GM19328 (cell line): Measurements from ENCODE around the gene PDE4C.

Experiments
- ATAC-seq: cut with Tn5 transposase; IDR thresholded peaks from one replicate; pipeline ENCODE4 v1.9.1; 2021; ENCODE audit warnings: mild to moderate bottlenecking, moderate library complexity; ENCODE audit not compliant: unreplicated experiment

PDE4C gene

GRCh38 chr19:18225702-18226468 lies at the start of gene PDE4C:
PDE4C (minus strand) TSS chr19:18226438; CDS start chr19:18226415, 23 bp downstream.
- ATAC-seq, result no peak

- no peak for ATAC-seq
Measured at GRCh38 chr19:18274781-18275356, 48.6 kb upstream of the PDE4C start.

GRCh38 chr19:18274219-18274780 lies 48.1 kb upstream of the PDE4C start, which contains the start of gene IQCN:
IQCN (minus strand) TSS chr19:18274452; CDS start chr19:18269478, 4,974 bp downstream.
- ATAC-seq, result no peak

DNA sequence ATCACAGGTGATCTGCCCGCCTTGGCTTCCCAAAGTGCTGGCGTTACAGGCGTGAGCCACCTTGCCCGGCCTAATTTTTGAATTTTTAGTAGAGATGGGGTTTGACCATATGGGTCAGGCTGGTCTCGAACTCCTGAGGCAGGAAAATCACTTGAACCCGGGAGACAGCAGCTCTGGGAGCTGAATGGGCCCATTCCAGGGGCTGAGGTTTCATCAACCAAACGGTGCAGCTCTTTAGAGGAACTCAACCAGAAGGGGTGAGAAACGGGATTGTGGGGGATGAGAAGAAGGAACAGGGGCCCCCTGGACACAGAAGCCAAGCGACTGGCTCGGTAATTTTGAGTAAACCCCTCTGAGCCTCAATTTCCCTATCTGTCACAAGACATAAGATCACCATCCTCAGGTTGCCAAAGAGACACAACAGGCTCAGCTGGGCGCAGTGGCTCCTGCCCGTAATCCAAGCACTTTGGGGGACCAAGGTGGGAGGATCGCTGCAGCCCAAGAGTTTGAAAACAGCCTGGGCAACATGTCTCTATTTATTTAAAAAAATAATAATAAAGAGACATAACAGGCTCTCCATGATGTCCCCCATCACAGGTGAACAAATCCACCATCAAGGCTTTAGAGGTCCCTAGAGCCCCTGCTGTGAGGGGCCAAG lies 47.5 kb upstream of the PDE4C start:
- no peak for ATAC-seq

DNA sequence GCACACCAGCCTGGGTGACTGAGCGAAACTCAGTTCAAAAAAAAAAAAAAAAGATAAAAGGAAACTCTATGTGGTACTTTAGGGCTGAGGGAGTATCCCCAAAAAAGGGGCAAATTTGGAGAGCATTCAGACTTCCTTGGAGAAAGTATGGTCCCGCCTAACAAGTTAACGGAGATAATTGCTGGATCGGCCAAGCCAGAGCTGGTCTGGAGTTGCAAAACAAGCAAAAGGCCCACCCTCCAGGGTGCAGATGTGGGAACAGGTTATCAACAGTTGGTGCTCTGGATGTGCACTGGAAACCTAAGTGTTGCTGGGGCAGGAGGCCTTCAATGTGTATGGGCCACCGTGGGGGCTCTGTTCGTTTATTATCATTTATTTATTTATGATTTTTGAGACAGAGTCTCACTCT lies 45.2 kb upstream of the PDE4C start:
- no peak for ATAC-seq

GRCh38 chr19:18270326-18270725 lies 44.1 kb upstream of the PDE4C start:
- no peak for ATAC-seq

GRCh38 chr19:18269070-18269723 lies 43.0 kb upstream of the PDE4C start:
- no peak for ATAC-seq

GRCh38 chr19:18266771-18267686 lies 40.8 kb upstream of the PDE4C start:
- no peak for ATAC-seq

GRCh38 chr19:18265582-18265981 lies 39.3 kb upstream of the PDE4C start:
- no peak for ATAC-seq

DNA sequence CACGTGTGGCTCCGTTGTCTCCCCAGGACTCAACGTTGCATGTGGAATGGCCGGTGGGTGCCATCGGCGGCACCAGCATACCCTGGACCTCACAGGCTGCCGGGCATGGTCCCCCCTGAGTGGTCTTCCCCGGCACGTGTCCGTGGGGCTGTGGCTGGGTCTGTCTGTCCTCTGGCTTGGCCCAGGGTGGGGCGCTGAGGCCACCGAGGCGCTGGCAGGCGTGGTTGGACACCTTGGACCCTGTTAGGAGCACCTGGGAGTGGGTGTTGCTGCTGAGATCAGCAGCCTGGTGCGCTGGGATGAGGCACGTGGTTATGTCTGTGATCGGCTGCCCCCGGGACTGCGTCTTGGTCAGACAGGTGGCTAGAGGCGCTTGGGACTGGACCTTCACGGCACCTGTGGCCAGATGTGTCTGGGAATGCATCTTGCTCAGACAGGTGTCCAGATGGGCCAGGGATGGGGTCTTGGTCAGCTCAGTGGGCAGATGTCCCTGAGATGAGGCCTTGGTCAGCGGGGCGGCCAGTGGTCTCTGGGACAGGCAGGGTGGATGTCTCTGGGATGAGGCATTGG lies 38.8 kb upstream of the PDE4C start:
- ATAC-seq, result no peak

GRCh38 chr19:18264137-18264854 lies 38.1 kb upstream of the PDE4C start:
- ATAC-seq, result no peak

DNA sequence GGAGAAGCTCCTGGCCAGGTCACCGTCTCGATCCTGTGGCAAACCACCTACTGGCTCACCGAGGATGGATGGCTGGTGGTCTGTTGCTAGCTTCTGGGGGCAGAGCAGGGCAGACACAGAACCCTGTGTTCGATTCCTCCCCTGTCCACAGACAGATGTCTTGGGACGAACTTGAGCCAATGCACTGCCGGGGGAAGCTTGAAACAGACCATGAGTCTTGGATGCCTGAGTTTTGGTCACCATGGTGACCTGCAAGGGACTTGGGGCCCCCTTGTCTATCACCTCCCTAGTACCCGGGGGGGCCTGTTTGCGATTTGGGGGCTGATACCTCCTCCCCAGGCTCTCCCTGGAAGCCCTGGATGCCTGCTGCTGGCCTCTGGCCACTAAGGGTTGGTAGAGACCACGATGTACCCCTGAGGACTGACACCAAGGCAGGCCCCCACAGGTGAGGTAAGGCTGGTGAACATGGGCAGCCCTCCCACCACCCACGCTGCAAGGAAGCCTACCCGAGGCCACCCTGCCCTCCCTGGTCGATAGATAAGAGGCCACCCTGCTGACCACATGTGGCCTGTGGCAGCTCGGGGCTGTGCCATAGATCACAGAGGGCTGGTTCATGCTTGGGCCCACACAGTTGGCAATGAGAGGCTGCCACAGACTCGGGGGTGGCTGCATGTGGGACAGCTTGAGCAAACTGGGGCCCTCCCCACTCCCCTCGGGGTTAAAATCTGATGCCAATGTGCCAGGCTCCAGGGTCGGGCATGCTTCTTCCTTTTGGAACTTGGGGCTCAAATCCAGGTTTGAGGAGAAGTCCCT lies 37.3 kb upstream of the PDE4C start:
- ATAC-seq, result no peak

DNA sequence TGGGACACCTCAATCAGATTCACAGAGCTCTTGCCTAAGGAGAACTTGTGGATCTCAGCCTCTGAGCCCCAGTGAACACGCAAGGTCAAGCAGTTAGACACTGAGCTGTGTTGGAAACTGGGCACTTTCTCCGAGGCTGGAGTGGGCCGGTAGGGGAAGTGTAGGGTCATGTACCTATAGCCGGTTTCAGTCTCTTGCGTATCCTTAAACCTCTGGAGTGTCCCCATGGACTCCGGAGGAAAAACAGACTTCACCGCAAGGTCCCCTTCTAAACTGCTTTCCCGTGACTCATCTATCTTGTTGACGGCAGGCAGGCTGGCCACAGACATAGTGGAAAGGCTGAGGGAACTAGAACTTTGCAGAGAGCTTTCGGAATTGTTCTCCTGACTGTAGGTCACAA lies 36.7 kb upstream of the PDE4C start:
- ATAC-seq, result no peak

DNA sequence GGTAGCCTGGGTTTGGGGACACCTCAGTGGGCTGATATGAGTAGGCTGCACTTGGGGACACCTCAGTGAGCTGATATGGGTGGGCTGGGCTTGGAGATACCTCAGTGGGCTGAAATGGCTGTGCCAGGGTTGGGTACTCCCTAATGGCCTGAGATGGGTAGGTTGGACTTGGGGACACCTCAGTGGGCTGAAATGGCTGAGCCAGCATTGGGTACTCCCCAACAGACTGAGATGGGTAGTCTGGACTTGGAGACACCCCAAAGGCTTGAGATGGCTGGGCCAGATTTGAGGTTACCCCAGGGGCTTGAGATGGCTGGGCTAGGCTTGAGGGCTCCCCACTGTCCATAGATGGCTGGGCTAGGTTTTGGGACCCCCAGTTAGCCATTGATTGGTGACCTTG lies 35.9 kb upstream of the PDE4C start:
- no peak for ATAC-seq

GRCh38 chr19:18261474-18261873 lies 35.2 kb upstream of the PDE4C start:
- no peak for ATAC-seq

DNA sequence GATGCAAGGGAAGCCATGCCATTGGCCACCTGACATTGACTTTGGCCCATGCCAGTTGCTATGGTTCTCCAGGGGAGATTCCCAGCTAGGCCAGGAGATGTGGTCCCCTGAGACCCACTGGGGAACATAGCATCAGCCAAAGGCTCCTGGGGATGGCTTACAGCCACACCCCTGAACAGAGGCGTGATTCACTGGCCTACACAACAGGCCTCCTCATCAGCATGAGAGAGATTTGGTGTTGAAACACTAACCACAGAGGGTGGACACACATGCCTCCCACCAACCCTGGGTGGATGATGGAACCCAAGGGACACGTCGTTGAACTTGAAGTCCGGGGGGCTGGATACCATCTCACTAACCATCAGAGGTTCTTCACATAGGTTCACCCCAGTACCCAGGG lies 33.7 kb upstream of the PDE4C start:
- ATAC-seq, result no peak

DNA sequence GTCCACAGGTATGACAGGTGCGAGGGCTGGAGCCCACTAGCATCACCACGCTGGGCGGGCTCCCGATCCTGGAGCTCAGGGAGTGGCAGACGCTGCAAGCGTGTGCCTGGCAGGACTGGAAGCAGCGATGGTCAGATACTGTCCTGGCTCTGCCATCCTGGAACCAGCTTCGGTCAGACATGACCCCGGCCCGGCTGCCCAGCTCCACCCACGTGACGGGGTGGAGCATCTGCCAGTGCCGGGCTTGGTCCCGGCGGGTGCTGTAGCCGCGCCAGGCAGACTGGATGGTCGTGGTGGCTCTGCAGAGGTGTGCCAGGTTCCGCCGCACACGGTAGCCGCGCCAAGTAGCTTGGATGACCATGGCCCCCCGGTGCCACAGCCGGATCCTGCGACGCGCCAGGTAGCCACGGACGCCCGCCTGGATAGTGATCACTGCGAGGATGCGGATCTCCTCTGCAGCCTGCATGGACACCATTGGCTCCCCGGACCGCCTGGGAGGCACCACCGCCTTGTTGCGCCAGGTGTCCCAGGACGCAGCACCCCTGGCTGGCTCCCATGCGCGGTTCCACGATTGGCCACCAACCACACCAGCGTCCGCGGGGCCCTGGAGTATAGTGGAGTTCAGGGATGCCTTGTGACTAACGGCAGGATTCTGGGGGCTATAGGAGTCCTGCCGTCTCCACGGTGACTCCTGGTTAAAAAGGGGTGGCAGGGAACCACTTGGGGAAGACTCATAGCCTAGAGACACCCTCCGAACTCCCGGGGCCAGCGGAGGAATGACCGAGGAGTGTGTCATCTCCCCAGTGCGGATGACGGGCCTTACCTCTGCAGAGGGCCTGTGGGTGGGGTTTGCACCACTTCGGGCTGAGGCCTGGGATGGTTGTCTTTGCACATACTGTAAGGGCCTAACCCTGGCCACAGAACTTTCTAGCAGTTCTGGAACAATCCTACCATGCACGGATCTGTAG lies 31.5 kb upstream of the PDE4C start:
- ATAC-seq, result no peak
